ENCODE data around the gene KCNJ18.
"Not testable (repeated sequence)": the region's sequence is repeated elsewhere in the genome, so short reads cannot be mapped to it uniquely, and the experiment has no call there.

DNA sequence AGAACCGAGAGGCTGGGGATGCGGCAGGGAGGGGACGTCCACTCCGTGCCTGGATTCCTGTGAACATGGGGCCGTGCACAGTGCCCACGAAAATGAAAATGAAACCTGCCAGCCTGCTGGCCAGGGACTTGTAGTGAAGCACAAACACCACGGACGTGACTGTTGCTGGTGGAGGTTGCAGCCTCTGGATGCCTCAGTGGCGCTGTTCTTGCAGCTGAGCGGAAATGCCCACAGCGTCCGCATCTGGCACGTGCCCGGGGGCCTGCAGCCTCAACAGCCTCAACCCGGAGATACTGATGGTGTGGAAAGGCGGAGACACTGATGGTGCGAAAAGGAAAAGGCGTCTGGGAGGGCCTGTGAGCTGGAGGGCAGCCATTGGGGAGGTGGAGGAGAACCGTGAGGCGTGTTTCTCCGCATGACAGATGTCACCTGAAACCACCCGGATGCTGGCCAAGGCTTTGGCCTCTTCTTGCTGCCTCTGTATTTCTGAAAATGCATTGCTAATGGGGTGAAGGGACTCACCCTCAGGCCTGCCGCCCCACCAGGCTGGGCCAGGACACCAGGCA lies 44.8 kb downstream of the KCNJ18 start:
- TF ChIP-seq, protein P1, sequence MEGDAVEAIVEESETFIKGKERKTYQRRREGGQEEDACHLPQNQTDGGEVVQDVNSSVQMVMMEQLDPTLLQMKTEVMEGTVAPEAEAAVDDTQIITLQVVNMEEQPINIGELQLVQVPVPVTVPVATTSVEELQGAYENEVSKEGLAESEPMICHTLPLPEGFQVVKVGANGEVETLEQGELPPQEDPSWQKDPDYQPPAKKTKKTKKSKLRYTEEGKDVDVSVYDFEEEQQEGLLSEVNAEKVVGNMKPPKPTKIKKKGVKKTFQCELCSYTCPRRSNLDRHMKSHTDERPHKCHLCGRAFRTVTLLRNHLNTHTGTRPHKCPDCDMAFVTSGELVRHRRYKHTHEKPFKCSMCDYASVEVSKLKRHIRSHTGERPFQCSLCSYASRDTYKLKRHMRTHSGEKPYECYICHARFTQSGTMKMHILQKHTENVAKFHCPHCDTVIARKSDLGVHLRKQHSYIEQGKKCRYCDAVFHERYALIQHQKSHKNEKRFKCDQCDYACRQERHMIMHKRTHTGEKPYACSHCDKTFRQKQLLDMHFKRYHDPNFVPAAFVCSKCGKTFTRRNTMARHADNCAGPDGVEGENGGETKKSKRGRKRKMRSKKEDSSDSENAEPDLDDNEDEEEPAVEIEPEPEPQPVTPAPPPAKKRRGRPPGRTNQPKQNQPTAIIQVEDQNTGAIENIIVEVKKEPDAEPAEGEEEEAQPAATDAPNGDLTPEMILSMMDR (IDR thresholded peaks at IDR 0.05), result not testable (repeated sequence)
- TF ChIP-seq POLR2AphosphoS5, POLR2A, EP300 (IDR thresholded peaks at IDR 0.05): not testable (repeated sequence)
